Tibial nerve (tissue), 4 donors: Measurements from ENCODE around the gene HS6ST3.

ENCODE experiments used
- EP300 ChIP-seq, 2 donors: sonication (generic); formaldehyde crosslinking; IDR thresholded peaks; one replicate each; pipeline ENCODE4 v1.6.1; 2017; ENCODE audit warnings: antibody characterized with exemption in 2 of 2, mild to moderate bottlenecking in 1 of 2
- TF ChIP-seq, protein P1 (sequence below), 5 experiments: fragments of 200-600 bp in 3 of 5; fragments of 450-650 bp in 2 of 5; sonication (generic) in 3 of 5; IDR thresholded peaks; one replicate each; pipeline ENCODE4 v1.5.1; 2016 to 2019; ENCODE audit warnings: antibody characterized with exemption in 5 of 5, mild to moderate bottlenecking in 3 of 5, moderate library complexity in 2 of 5

DNA sequence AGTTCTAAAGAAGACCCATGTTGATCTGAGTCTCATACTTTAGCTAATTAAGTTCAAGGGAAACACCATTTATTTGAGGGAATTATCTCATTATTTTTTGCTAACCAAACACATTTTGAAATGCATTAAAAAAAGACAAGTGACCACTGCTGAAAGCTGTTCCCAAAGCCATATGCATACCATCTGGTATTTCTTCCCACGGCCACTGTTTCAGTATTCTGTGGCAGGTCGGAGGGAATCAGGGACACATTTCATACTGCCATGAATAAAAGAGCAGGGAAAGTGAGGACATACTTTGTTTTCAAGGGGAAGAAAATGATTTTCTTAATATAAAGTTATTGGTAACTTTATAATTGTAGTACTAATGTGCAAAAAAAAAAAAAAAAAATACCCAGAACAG, 401.2 kb downstream of the HS6ST3 start:
- no peak for TF ChIP-seq EP300 (IDR thresholded peaks at IDR 0.05)
- TF ChIP-seq, protein P1, sequence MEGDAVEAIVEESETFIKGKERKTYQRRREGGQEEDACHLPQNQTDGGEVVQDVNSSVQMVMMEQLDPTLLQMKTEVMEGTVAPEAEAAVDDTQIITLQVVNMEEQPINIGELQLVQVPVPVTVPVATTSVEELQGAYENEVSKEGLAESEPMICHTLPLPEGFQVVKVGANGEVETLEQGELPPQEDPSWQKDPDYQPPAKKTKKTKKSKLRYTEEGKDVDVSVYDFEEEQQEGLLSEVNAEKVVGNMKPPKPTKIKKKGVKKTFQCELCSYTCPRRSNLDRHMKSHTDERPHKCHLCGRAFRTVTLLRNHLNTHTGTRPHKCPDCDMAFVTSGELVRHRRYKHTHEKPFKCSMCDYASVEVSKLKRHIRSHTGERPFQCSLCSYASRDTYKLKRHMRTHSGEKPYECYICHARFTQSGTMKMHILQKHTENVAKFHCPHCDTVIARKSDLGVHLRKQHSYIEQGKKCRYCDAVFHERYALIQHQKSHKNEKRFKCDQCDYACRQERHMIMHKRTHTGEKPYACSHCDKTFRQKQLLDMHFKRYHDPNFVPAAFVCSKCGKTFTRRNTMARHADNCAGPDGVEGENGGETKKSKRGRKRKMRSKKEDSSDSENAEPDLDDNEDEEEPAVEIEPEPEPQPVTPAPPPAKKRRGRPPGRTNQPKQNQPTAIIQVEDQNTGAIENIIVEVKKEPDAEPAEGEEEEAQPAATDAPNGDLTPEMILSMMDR (IDR thresholded peaks at IDR 0.05), result no peak
